ENCODE measurements around the gene ANKRD23.
"Not testable (repeated sequence)": the region's sequence is repeated elsewhere in the genome, so short reads cannot be mapped to it uniquely, and the experiment has no call there.

Gene ANKRD23

GRCh38 chr2:96843538-96844268, at the start of gene ANKRD23:
ANKRD23 (minus strand) TSS chr2:96844021; CDS start chr2:96843992, 29 bp downstream.
- no peak for DNase-seq (ENCODE audit: low read depth, low spot score)

GRCh38 chr2:96891591-96892333, 47.9 kb upstream of the ANKRD23 start:
- DNase-seq (ENCODE audit: low read depth, low spot score), result peak; percentile 25

GRCh38 chr2:96890726-96891385, 47.0 kb upstream of the ANKRD23 start:
- no peak for DNase-seq (ENCODE audit: low read depth, low spot score)

- no peak for DNase-seq (ENCODE audit: low read depth, low spot score)
Measured at GRCh38 chr2:96890252-96890651, 46.4 kb upstream of the ANKRD23 start.

GRCh38 chr2:96889502-96889901, 45.7 kb upstream of the ANKRD23 start:
- DNase-seq (ENCODE audit: low read depth, low spot score), result not testable (repeated sequence)

- DNase-seq (ENCODE audit: low read depth, low spot score), result no peak
Measured at GRCh38 chr2:96888072-96889011, 44.5 kb upstream of the ANKRD23 start.

- no peak for DNase-seq (ENCODE audit: low read depth, low spot score)
Measured at GRCh38 chr2:96887493-96888012, 43.7 kb upstream of the ANKRD23 start.

GRCh38 chr2:96885432-96886347, 41.9 kb upstream of the ANKRD23 start:
- DNase-seq (ENCODE audit: low read depth, low spot score), result no peak

GRCh38 chr2:96884299-96885094, 40.7 kb upstream of the ANKRD23 start:
- no peak for DNase-seq (ENCODE audit: low read depth, low spot score)

GRCh38 chr2:96883306-96883705, 39.5 kb upstream of the ANKRD23 start:
- no peak for DNase-seq (ENCODE audit: low read depth, low spot score)

- no peak for DNase-seq (ENCODE audit: low read depth, low spot score)
Measured at GRCh38 chr2:96882906-96883305, 39.1 kb upstream of the ANKRD23 start.

GRCh38 chr2:96882230-96882629, 38.4 kb upstream of the ANKRD23 start:
- no peak for DNase-seq (ENCODE audit: low read depth, low spot score)

GRCh38 chr2:96881349-96882195, 37.8 kb upstream of the ANKRD23 start:
- DNase-seq (ENCODE audit: low read depth, low spot score), result no peak

GRCh38 chr2:96880891-96881273, 37.1 kb upstream of the ANKRD23 start:
- DNase-seq (ENCODE audit: low read depth, low spot score), result no peak

- no peak for DNase-seq (ENCODE audit: low read depth, low spot score)
Measured at GRCh38 chr2:96879545-96880040, 35.8 kb upstream of the ANKRD23 start.

GRCh38 chr2:96878796-96879544, 35.1 kb upstream of the ANKRD23 start:
- DNase-seq (ENCODE audit: low read depth, low spot score), result no peak

- no peak for DNase-seq (ENCODE audit: low read depth, low spot score)
Measured at GRCh38 chr2:96878171-96878570, 34.4 kb upstream of the ANKRD23 start.

Measured in astrocyte of the hippocampus (primary cell).